Kidney epithelial cell (primary cell): Measurements from ENCODE around the gene CDKN2AIP. TPM values are rescaled to one million over a fixed set of nuclear protein-coding genes. Genes with fewer than 3 reads are reported as not detected.

Experiments used
- DNase-seq: peaks from one replicate; pipeline ENCODE4 v3.0.0-alpha.2; 2010; ENCODE audit warnings: low read depth
- H3K27me3 ChIP-seq: 2 replicates; pipeline ENCODE4 v1.6.0; 2011; ENCODE audit warnings: low read length; ENCODE audit not compliant: control insufficient read depth, insufficient read depth
- H3K36me3 ChIP-seq: 2 replicates; pipeline ENCODE4 v1.5.1; 2011; ENCODE audit warnings: low read length; ENCODE audit not compliant: control insufficient read depth, insufficient read depth
- H3K4me3 ChIP-seq: 2 replicates; pipeline ENCODE4 v1.5.1; 2011; ENCODE audit warnings: low read depth, mild to moderate bottlenecking, control low read depth, low read length
- CTCF ChIP-seq: IDR thresholded peaks from 2 replicates; pipeline ENCODE4 v1.5.1; 2011; ENCODE audit warnings: mild to moderate bottlenecking, moderate library complexity, low read length, control low read depth, inconsistent platforms; ENCODE audit not compliant: insufficient read depth, poor library complexity, severe bottlenecking
- total RNA-seq: library from RNA; depleted of rRNA; stranded (reverse); fragments of >200 nt; gene quantifications from 2 replicates; pipeline ENCODE4 v1.2.3, GENCODE V29; 2015

The CDKN2AIP gene
- total RNA-seq, 1 donor from 2014 or later, result 28.5 TPM

GRCh38 chr4:183403961-183404360, 40.5 kb upstream of the CDKN2AIP start:
- Histone ChIP-seq H3K27me3 (no peaks in the 10 kb centered on the region), H3K36me3 (no peaks in the 10 kb centered on the region), H3K4me3 (no peak overlapping the region)
- no peak for TF ChIP-seq CTCF
- no peak for DNase-seq

DNA sequence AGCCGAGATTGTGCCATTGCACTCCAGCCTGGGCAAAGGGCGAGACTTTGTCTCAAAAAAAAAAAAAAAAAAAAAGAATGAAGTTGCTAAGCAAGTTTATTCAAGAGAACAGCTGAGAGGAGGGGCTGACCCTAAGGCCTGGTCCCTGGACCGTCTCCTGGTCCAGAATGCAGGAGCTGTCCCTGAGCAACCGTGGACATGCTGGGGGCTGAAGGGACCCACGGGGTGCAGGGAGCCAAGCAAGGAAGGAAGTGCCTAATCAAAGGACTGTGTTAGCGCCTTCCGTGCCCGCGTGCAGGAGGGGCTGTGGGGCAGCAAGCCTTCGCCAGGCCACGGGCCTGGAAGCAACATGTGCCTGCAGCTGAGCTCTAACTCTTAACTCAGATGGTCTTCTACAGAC, 39.1 kb upstream of the CDKN2AIP start:
- H3K4me3 ChIP-seq, result no peak overlapping the region
- H3K27me3 ChIP-seq, result no peaks in the 10 kb centered on the region
- no peaks in the 10 kb centered on the region for H3K36me3 ChIP-seq
- no peak for DNase-seq
- TF ChIP-seq CTCF, result no peak

DNA sequence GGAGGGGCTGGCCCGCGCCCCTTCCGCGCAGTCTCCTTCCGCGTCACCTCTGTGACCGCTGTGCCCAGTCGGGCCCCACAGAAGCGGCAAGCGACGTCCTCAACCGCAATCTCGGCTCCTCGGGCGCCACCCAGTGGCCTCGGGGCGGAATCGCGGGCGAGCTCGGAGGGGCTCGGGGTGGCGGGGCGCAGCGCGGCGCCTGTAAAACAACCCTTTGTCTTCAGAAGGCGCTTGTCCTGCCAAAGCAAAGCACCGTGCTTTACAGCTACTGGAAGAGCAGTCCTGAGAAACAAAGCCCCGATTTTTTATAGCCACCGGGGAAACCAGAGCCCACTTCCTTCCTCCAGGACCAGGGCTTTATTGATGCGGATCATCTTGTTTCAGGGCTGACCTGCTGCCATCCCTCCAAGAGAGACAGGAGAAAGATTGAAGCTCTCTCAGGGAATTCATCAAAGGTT, 37.3 kb upstream of the CDKN2AIP start:
- Histone ChIP-seq H3K4me3 (peak overlapping the region; percentile 59), H3K27me3 (no peaks in the 10 kb centered on the region), H3K36me3 (no peaks in the 10 kb centered on the region)
- TF ChIP-seq CTCF, result peak; percentile 76
- DNase-seq, result no peak

- Histone ChIP-seq H3K27me3 (no peaks in the 10 kb centered on the region), H3K36me3 (no peaks in the 10 kb centered on the region), H3K4me3 (peak overlapping the region; percentile 59)
- DNase-seq, result no peak
- no peak for TF ChIP-seq CTCF
Measured at GRCh38 chr4:183407635-183408464, 36.6 kb upstream of the CDKN2AIP start.

GRCh38 chr4:183408796-183409195, 35.6 kb upstream of the CDKN2AIP start:
- no peaks in the 10 kb centered on the region for H3K36me3 ChIP-seq
- H3K4me3 ChIP-seq, result no peak overlapping the region
- DNase-seq, result no peak
- H3K27me3 ChIP-seq, result no peaks in the 10 kb centered on the region
- TF ChIP-seq CTCF, result no peak

GRCh38 chr4:183409483-183409882, 35.0 kb upstream of the CDKN2AIP start:
- DNase-seq, result no peak
- no peak for TF ChIP-seq CTCF
- Histone ChIP-seq H3K27me3 (no peaks in the 10 kb centered on the region), H3K36me3 (no peaks in the 10 kb centered on the region), H3K4me3 (no peak overlapping the region)
